ENCODE results near the gene SREBF1.

GRCh38 chr17:17793378-17794214 lies 43.2 kb downstream of the SREBF1 start:
- TF ChIP-seq CTCF (conservative IDR thresholded peaks at IDR 0.05 in 1 of 2, IDR thresholded peaks at IDR 0.05 in 1 of 2; ENCODE audit: extremely low read depth in 1 of 2, insufficient read depth in 1 of 2, low read depth in 1 of 2, low read length in 2 of 2): no peak
- no peak for TF ChIP-seq EZH2 (IDR thresholded peaks at IDR 0.05; ENCODE audit: borderline replicate concordance, low read length)

All from mammary epithelial cell (primary cell).